Mucosa of stomach (tissue), 1 donor: ENCODE data around the gene XIST.
"Not testable (repeated sequence)": the region's sequence is repeated elsewhere in the genome, so short reads cannot be mapped to it uniquely, and the experiment has no call there.

Experiments
- H3K27me3 ChIP-seq: one replicate; pipeline ENCODE4 v1.7.0; 2013; ENCODE audit warnings: mild to moderate bottlenecking, low read length; ENCODE audit not compliant: control insufficient read depth, insufficient read depth
- H3K36me3 ChIP-seq: one replicate; pipeline ENCODE4 v1.7.0; 2013; ENCODE audit warnings: low read length; ENCODE audit not compliant: control insufficient read depth, insufficient read depth
- H3K4me1 ChIP-seq: one replicate; pipeline ENCODE4 v1.7.0; 2013; ENCODE audit warnings: mild to moderate bottlenecking, low read length; ENCODE audit not compliant: control insufficient read depth, insufficient read depth
- H3K4me3 ChIP-seq: one replicate; pipeline ENCODE4 v1.7.0; 2013; ENCODE audit warnings: low read length
- H3K9ac ChIP-seq: one replicate; pipeline ENCODE4 v1.7.0; 2013; ENCODE audit warnings: mild to moderate bottlenecking, low read length, moderate library complexity
- H3K9me3 ChIP-seq: one replicate; pipeline ENCODE4 v1.7.0; 2013; ENCODE audit warnings: mild to moderate bottlenecking, low read length, moderate library complexity; ENCODE audit not compliant: control insufficient read depth
- donor health status: Pancreatic carcinoma.

The XIST gene

DNA sequence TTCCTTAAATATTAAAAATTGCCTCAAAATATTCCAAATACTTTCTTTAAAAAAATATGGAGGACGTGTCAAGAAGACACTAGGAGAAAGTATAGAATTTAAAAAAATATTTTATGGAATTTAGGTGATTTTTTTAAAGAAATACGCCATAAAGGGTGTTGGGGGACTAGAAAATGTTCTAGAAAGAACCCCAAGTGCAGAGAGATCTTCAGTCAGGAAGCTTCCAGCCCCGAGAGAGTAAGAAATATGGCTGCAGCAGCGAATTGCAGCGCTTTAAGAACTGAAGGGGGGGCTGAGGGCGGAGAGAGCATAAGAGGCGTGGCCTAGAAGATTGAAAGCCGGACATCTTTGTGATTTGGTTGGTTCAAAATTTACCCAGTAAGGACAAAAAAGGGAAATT, at the start of gene XIST:
XIST (minus strand) TSS at position 248 of the 400 bp plus-strand sequence.
- H3K27me3 ChIP-seq = no peaks in the 10 kb centered on the region
- H3K9ac ChIP-seq = no peak within 1 kb of the TSS
- no peak within 1 kb of the TSS for H3K4me3 ChIP-seq
- no peaks in the 10 kb centered on the region for H3K4me1 ChIP-seq
- H3K36me3 ChIP-seq = no peaks in the 10 kb centered on the region
- H3K9me3 ChIP-seq = no peaks in the 10 kb centered on the region

DNA sequence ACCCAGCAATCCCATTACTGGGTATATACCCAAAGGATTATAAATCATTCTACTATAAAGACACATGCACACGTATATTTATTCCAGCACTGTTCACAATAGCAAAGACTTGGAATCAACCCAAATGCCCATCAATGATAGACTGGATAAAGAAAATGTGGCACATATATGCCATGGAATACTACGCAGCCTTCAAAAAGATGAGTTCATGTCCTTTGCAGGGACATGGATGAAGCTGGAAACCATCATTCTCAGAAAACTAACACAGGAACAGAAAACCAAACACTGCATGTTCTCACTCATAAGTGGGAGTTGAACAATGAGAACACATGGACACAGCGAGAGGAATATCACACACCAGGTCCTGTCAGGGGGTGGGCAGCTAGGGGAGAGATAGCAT, 45.8 kb upstream of the XIST start:
- H3K9ac ChIP-seq, H3K4me3 ChIP-seq, H3K27me3 ChIP-seq, H3K36me3 ChIP-seq, H3K9me3 ChIP-seq, H3K4me1 ChIP-seq: not testable (repeated sequence)

DNA sequence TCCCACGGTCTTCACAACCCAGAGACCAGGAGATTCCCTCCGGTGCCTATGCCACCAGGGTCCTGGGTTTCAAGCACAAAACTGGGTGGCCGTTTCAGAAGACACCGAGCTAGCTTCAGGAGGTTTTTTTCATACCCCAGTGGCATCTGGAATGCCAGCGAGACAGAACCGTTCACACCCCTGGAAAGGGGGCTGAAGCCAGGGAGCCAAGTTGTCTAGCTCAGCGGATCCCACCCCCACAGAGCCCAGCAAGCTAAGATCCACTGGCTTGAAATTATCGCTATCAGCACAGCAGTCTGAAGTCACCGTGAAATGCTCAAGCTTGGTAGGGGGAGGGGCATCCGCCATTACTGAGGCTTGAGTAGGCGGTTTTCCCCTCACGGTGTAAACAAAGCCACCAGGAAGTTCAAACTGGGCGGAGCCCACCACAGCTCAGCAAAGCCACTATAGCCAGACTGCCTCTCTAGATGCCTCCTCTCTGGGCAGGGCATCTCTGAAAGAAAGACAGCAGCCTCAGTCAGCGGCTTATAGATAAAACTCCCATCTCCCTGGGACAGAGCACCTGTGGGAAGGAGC, 40.1 kb upstream of the XIST start:
- H3K27me3 ChIP-seq, H3K36me3 ChIP-seq, H3K9me3 ChIP-seq, H3K9ac ChIP-seq, H3K4me1 ChIP-seq, H3K4me3 ChIP-seq: not testable (repeated sequence)

DNA sequence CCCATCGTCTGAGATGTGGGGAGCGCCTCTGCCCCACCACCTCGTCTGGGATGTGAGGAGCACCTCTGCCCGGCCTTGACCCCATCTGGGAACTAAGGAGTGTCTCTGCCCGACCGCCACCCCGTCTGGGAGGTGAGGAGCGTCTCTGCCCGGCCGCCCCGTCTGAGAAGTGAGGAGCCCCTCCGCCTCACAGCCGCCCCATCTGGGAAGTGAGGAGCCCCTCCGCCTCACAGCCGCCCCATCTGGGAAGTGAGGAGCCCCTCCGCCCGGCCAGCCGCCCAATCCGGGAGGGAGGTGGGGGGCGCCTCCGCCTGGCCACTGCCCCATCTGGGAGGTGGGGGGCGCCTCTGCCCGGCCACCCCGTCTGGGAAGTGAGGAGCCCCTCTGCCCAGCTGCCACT, 29.7 kb upstream of the XIST start:
- H3K4me3 ChIP-seq, H3K36me3 ChIP-seq, H3K9ac ChIP-seq, H3K27me3 ChIP-seq, H3K9me3 ChIP-seq, H3K4me1 ChIP-seq: not testable (repeated sequence)

DNA sequence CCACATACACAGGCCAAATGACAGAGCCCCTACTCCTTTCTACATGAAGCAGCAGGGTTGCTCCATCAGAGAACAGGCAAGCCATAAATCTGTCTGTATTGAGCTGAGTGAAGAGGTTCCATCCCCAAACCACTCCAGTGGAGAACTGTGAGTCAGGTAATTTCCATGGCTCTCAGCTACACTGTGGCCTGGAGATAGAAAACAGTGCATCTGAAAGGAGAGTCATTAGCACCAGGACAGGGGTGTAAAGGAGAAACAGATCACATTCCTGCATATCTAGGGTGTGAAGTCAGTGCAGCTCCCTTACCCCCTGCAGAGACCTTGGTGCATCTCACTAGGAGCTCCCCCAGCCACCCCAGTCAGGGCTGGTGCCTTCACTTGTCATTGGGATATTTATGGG, 25.2 kb upstream of the XIST start:
- Histone ChIP-seq H3K4me1 (no peaks in the 10 kb centered on the region), H3K9me3 (no peaks in the 10 kb centered on the region), H3K9ac (no peak overlapping the region), H3K27me3 (no peaks in the 10 kb centered on the region), H3K4me3 (no peak overlapping the region), H3K36me3 (no peaks in the 10 kb centered on the region)

DNA sequence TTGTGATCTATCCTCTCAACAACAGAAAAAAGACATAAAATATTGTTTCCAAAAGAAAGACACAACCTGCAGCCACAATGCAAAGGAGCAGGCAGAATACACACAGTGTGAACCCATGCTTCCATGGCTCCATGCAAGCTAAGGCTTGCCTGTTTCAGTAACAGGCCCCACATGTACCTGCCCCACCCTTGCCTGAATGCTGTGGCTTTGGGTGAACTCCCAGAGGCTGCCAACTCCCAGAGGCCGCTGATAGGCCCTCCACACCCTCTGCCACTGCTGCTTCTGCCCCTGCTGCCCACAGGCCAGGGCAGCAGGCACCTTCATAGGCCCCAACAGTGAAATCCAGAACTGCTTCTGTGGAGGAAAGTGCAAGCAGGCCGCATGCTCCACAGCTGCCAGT, 24.4 kb upstream of the XIST start:
- H3K36me3 ChIP-seq = no peaks in the 10 kb centered on the region
- no peaks in the 10 kb centered on the region for H3K9me3 ChIP-seq
- H3K4me1 ChIP-seq = no peaks in the 10 kb centered on the region
- H3K9ac ChIP-seq = no peak overlapping the region
- H3K4me3 ChIP-seq = no peak overlapping the region
- H3K27me3 ChIP-seq = no peaks in the 10 kb centered on the region

DNA sequence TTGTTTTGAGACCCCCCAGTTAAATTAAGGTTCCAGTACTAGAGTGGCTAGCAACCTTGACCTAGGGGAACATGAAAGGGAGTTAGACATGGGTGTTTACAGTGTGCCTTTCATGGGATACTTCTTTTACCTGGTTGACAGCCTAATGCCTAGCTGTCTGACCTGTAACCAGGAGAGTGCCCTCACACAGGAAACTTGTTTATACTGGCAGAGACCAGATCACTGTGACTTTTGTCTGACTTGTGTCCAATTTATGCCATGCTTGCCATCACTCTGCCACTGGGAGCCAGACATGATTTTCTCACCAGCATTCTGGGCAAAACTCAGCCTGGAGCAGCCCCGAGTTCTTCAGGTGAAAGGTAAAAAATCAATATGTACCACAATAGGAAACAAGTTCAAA, 16.4 kb upstream of the XIST start:
- no peaks in the 10 kb centered on the region for H3K36me3 ChIP-seq
- no peaks in the 10 kb centered on the region for H3K4me1 ChIP-seq
- H3K27me3 ChIP-seq = no peaks in the 10 kb centered on the region
- H3K9me3 ChIP-seq = no peaks in the 10 kb centered on the region
- H3K9ac ChIP-seq = no peak overlapping the region
- no peak overlapping the region for H3K4me3 ChIP-seq

DNA sequence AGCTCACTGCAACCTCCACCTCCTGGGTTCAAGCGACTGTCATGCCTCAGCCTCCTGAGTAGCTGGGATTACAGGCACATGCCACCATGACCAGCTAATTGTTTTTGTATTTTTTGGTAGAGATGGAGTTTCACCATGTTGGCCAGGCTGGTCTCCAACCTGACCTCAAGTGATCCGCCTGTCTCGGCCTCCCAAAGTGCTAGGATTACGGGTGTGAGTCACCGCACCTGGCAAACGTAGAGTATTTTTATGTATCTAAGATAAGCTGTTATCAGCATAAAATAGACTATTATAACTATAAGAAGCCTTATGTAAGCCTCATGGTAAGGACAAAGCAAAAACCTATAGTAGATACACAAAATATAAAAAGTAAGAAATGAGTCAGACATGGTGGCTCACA, 14.6 kb upstream of the XIST start:
- no peaks in the 10 kb centered on the region for H3K27me3 ChIP-seq
- H3K4me1 ChIP-seq = no peaks in the 10 kb centered on the region
- H3K9me3 ChIP-seq = no peaks in the 10 kb centered on the region
- no peaks in the 10 kb centered on the region for H3K36me3 ChIP-seq
- no peak overlapping the region for H3K4me3 ChIP-seq
- H3K9ac ChIP-seq = no peak overlapping the region

DNA sequence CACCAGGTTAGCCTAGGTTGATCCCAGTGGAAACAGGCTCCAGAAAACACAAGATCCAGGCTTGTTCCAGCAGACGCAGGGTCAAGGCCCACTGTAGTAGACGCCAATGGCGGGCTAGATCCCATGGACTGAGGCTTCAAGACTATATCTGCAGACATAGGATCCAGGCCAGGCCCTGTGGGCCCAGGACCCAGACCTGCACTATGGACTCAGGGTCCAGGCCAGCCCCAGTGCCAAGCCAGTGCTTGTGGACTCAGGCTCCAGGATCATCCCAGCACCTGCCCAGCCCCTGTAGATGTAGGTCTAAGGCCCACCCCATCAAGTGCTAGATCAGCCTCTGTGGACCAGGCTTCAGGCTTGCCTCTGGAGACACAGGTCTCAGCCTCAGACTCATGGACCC, 11.3 kb upstream of the XIST start:
- Histone ChIP-seq H3K27me3 (no peaks in the 10 kb centered on the region), H3K9ac (no peak overlapping the region), H3K36me3 (no peaks in the 10 kb centered on the region), H3K4me1 (no peaks in the 10 kb centered on the region), H3K4me3 (no peak overlapping the region), H3K9me3 (no peaks in the 10 kb centered on the region)

DNA sequence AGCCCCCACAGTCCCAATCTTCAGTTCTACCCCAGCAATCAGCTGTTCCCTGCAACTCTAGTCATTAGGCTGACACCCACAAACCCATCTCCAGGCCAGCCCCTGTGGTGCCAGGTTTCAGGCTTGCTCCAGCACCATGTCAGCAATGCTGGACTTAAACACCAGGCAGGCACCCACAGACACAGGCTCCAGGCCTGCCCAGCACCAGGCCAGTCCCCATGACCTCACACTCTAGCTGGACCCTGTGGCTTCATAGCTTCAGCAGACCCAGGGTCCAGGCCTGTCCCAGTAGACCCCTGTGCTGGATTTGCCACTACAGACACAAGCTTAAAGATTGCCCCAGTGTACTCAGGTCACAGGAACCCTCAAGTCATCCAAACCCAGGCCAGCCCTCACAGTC, 10.8 kb upstream of the XIST start:
- no peaks in the 10 kb centered on the region for H3K27me3 ChIP-seq
- H3K36me3 ChIP-seq = no peaks in the 10 kb centered on the region
- H3K9me3 ChIP-seq = no peaks in the 10 kb centered on the region
- H3K9ac ChIP-seq = no peak overlapping the region
- no peaks in the 10 kb centered on the region for H3K4me1 ChIP-seq
- no peak overlapping the region for H3K4me3 ChIP-seq

DNA sequence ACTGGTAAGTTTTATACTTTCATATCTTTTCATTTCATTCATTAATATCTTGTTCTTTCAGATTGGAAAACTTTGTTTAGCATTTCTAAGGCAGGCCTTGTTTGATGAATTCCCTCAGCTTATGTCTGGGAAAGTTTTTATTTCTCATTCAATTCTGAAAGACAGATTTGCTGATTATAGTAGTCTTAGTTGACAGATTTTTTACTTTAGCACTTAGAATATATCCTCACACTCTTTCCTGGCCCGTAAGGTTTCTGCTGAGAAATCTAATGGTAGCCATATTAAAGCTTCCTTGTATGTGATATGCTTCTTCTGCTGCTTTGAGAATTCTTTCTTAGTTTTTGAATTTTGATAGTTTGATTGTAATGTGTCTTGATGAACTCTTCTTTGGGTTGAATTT, 7.1 kb upstream of the XIST start:
- Histone ChIP-seq H3K4me1 (no peaks in the 10 kb centered on the region), H3K36me3 (no peaks in the 10 kb centered on the region), H3K27me3 (no peaks in the 10 kb centered on the region), H3K4me3 (no peak overlapping the region), H3K9me3 (no peaks in the 10 kb centered on the region), H3K9ac (no peak overlapping the region)

DNA sequence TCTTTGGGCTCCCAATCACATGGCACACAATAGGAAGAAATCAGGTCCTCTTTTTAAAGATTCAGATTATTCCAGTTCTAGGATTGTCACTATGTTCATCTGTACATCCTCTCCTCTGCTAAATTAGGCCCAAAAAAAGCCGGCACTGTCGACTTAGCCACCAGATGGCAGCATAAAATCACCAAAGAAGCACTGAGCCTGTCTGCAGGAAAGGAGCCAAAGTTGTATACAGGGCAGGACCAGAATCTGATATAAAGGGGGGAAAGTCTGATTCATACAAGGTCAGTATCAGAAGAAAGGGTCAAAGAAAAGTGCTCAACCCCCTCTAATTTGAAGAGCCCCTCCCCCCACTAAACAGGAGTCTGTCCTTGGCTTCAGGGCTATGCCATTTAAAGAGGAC, 3.0 kb upstream of the XIST start:
- H3K27me3 ChIP-seq = no peaks in the 10 kb centered on the region
- no peaks in the 10 kb centered on the region for H3K9me3 ChIP-seq
- no peaks in the 10 kb centered on the region for H3K4me1 ChIP-seq
- H3K36me3 ChIP-seq = no peaks in the 10 kb centered on the region
- no peak overlapping the region for H3K9ac ChIP-seq
- H3K4me3 ChIP-seq = no peak overlapping the region

DNA sequence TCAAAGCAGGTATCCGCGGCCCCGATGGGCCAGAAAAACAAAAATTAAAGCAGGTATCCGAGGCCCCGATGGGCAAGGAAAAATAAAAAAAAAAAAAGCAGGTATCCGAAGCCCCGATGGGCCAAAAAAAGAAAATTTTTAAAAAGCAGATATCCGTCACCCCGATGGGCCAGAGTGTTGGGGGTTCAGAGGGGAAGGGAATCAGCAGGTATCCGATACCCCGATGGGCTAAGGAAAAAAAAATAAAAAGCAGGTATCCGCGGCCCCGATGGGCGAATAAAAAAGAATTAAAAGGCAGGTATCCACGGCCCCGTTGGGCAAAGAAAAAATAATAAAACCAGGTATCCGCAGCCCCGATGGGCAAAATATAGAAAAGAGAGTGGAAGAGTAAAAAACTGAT, 492 bp downstream of the XIST start:
- no peak overlapping the region for H3K4me3 ChIP-seq
- no peaks in the 10 kb centered on the region for H3K36me3 ChIP-seq
- H3K9ac ChIP-seq = no peak overlapping the region
- H3K27me3 ChIP-seq = no peaks in the 10 kb centered on the region
- H3K4me1 ChIP-seq = no peaks in the 10 kb centered on the region
- no peaks in the 10 kb centered on the region for H3K9me3 ChIP-seq
